Ovary (tissue), 9 donors: Measurements from ENCODE around the gene MAPK8IP2. TPM values are rescaled to one million over a fixed set of nuclear protein-coding genes. Genes with fewer than 3 reads are reported as not detected.

Experiments used
- DNase-seq, 5 donors: peaks; one replicate each; pipeline ENCODE4 v3.0.0-alpha.2; 2019 to 2020
- H3K27ac ChIP-seq, 2 donors: fragments of 200-600 bp; one replicate each; pipeline versions ENCODE4 v1.5.1 to v1.8.0; 2019 to 2022
- H3K27me3 ChIP-seq: fragments of 200-600 bp; one replicate; pipeline ENCODE4 v1.8.0; 2022
- H3K36me3 ChIP-seq: fragments of 200-600 bp; sonication (generic); one replicate; pipeline ENCODE4 v1.5.1; 2019
- H3K4me1 ChIP-seq: one replicate; pipeline ENCODE4 v1.8.1; 2013; ENCODE audit warnings: mild to moderate bottlenecking, moderate library complexity; ENCODE audit not compliant: insufficient read depth
- H3K4me3 ChIP-seq: fragments of 200-600 bp; sonication (generic); one replicate; pipeline ENCODE4 v1.5.1; 2017
- H3K9me3 ChIP-seq, 2 donors: fragments of 200-600 bp in 1 of 2; sonication (generic) in 1 of 2; one replicate each; pipeline versions ENCODE4 v1.5.1 to v1.8.1; 2013 to 2019; ENCODE audit warnings: mild to moderate bottlenecking in 1 of 2, moderate library complexity in 1 of 2
- EP300 ChIP-seq: sonication (generic); formaldehyde crosslinking; IDR thresholded peaks from one replicate; pipeline ENCODE4 v1.6.1; 2017; ENCODE audit warnings: antibody characterized with exemption
- POLR2A ChIP-seq: fragments of 450-650 bp; IDR thresholded peaks from one replicate; pipeline ENCODE4 v1.6.1; 2017; ENCODE audit warnings: antibody characterized with exemption, mild to moderate bottlenecking, moderate library complexity
- WGBS, 3 donors: extraction: QIAGEN DNeasy Blood & Tissue Kit in 1 of 3; methylation state at CpG; one replicate each; pipeline versions ENCODE4 v1.1.5 to v1.1.7; 2013 to 2017; 5-methylcytosine and 5-hydroxymethylcytosine counted together
- intact Hi-C, 4 donors: fragments of 100-400 bp; cut with DNase I; formaldehyde crosslinking; loops; one replicate each; pipeline versions ENCODE4 v1.11.0 to v1.15.1; 2022 to 2023
- polyA plus RNA-seq, 2 donors: library from polyadenylated mRNA; stranded (reverse); fragments of 200-250 nt in 1 of 2; fragments of 350-450 nt in 1 of 2; fragmentation: Illumina TruSeq in 1 of 2; extraction: RNeasy Lipid Tissue Mini Kit (QIAGEN cat#74804) in 1 of 2; gene quantifications; one replicate each; pipeline ENCODE4 v1.2.3, GENCODE V29; 2013 to 2014
- total RNA-seq, 7 donors: library from RNA; depleted of rRNA in 2 of 7; stranded (reverse); fragments of >200 nt in 2 of 7; fragmentation: NEBNext Ultra II Directional in 3 of 7; extraction: Animal tissue kit (Norgen Biotek cat#: 25700) in 3 of 7; gene quantifications; one replicate each; pipeline versions ENCODE4 v1.1.0 to v1.2.4, GENCODE V29; 2016 to 2023
- TF ChIP-seq, protein P1 (sequence below), 3 donors: fragments of 450-650 bp in 2 of 3; fragments of 200-600 bp in 1 of 3; IDR thresholded peaks; one replicate each; pipeline versions ENCODE4 v1.5.1 to v1.8.0; 2016 to 2022; ENCODE audit warnings: antibody characterized with exemption in 3 of 3, mild to moderate bottlenecking in 1 of 3
- donor health status: DM: no; HTN: no; CAD: no; lungs with moderate emphysema.
- donor health status: DM: no; HTN: no; CAD: no.
- donor health status: Bipolar disorder and iron deficiency.
- donor health status: DM: yes; HTN: yes; CAD: no.
- donor health status: DM: no; HTN: no; CAD: no.
- donor health status: DM: yes; HTN: yes; CAD: no.

Gene MAPK8IP2
- total and polyA plus RNA-seq, 9 donors: 1.1 to 28.4 (median 9.4) TPM

DNA sequence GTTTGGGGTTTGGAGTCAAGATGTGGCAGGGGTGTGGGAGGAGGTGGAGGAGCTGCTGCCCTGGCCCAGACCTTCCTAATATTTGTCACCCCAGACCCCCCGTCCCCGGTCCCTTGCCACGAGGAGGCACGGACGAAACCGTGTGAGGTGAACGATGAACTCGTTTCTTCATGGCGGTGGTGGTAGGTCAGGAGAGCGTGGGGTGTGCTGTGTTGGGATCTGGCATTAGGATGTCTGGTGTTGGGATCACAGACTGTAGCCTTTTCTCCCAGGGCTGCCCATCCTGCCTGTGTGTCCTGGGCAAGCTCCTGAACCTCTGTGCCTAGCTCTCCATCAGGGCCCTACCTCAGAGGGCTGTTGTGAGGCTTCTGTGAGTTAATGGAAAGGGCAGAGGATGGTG is 8.4 kb downstream of the MAPK8IP2 start:
- no peak for DNase-seq
- intact Hi-C loops: no loop called here
- Histone ChIP-seq H3K27ac (no peak overlapping the region), H3K4me3 (no peak overlapping the region), H3K9me3 (no peaks in the 10 kb centered on the region), H3K27me3 (no peaks in the 10 kb centered on the region), H3K36me3 (no peaks in the 10 kb centered on the region), H3K4me1 (no peaks in the 10 kb centered on the region)
- TF ChIP-seq POLR2A: no peak
- no peak for TF ChIP-seq EP300
- TF ChIP-seq, protein P1, sequence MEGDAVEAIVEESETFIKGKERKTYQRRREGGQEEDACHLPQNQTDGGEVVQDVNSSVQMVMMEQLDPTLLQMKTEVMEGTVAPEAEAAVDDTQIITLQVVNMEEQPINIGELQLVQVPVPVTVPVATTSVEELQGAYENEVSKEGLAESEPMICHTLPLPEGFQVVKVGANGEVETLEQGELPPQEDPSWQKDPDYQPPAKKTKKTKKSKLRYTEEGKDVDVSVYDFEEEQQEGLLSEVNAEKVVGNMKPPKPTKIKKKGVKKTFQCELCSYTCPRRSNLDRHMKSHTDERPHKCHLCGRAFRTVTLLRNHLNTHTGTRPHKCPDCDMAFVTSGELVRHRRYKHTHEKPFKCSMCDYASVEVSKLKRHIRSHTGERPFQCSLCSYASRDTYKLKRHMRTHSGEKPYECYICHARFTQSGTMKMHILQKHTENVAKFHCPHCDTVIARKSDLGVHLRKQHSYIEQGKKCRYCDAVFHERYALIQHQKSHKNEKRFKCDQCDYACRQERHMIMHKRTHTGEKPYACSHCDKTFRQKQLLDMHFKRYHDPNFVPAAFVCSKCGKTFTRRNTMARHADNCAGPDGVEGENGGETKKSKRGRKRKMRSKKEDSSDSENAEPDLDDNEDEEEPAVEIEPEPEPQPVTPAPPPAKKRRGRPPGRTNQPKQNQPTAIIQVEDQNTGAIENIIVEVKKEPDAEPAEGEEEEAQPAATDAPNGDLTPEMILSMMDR (IDR thresholded peaks at IDR 0.05): no peak
- WGBS, 3 donors: 88 to 90% (median 90%) methylated on average over 10 of the region's 10 CpGs

DNA sequence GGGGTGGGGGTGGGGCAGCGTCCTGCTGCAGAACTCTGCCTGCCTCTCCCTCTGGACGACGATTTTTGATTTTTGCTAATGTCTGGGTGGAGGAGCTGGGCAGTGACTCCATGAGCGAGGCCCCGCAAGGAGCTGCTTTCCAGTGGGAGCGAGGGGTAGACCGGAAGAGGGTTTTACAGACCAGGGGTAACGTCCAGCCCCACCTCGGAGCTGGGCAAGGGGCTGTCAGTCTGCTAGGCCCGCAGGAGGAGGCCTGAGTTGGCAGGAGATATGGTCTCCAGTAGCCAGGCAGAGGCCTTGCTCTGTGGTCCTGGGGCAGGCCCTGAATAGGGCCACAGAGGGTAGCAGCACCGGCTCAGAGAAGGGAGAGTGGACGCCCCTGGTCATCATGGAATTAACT is 9.0 kb downstream of the MAPK8IP2 start:
- H3K27me3 ChIP-seq: no peaks in the 10 kb centered on the region
- WGBS, 3 donors: 81 to 85% (median 82%) methylated on average over 12 of the region's 12 CpGs
- intact Hi-C loops: no loop called here

DNA sequence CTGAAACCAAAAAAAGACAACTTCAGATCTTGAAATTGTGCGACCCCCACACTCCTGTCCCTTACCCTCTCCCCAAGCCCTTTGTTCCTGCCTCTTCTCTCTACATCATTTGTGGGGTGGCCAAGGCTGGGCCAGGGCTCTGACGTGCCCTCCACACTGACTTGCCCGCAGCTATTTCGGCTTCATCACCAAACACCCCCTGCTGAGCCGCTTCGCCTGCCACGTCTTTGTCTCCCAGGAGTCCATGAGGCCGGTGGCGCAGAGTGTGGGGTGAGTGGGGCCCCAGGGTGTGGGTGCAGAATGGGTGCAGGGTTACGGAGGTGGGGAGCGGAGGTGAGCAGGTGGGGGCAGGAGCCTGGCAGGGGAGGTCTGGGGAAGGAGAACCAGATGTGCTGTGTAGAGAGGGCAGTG is 9.5 kb downstream of the MAPK8IP2 start:
- no peaks in the 10 kb centered on the region for H3K36me3 ChIP-seq

More for the DNA sequence above, 9.0 kb downstream of the MAPK8IP2 start:
- Histone ChIP-seq H3K36me3 (no peaks in the 10 kb centered on the region), H3K9me3 (no peaks in the 10 kb centered on the region), H3K4me1 (no peaks in the 10 kb centered on the region), H3K4me3 (no peak overlapping the region), H3K27ac (no peak overlapping the region)
- DNase-seq: no peak
- TF ChIP-seq POLR2A (no peak), EP300 (no peak)
- TF ChIP-seq, protein P1 (IDR thresholded peaks at IDR 0.05): no peak

DNA sequence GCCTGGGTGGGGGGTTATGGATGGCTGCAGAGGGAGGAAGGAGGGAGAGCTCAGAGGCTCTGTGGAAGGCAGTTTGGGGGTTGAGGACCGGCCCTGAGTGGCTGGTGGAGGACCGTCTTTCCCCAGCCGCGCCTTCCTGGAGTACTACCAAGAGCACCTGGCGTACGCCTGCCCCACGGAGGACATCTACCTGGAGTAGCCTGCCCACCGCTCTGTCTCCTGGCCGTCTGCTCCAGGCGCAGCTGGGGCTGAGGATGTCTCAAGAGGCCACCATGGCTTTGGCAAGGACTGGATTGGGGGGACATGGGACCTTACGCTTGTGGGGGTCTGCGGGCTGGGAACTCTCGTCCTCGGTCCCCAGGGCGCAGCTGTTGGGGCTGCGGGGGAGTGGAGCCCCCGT is 10.0 kb downstream of the MAPK8IP2 start:
- Histone ChIP-seq H3K36me3 (no peaks in the 10 kb centered on the region), H3K27ac (no peak overlapping the region), H3K4me1 (no peaks in the 10 kb centered on the region), H3K27me3 (no peaks in the 10 kb centered on the region), H3K4me3 (no peak overlapping the region), H3K9me3 (no peaks in the 10 kb centered on the region)
- DNase-seq: no peak
- 85 to 90% (median 90%) methylated on average over 17 of the region's 17 CpGs for WGBS, 3 donors
- TF ChIP-seq POLR2A (no peak), EP300 (no peak)
- TF ChIP-seq, protein P1 (IDR thresholded peaks at IDR 0.05): no peak
- intact Hi-C loops: no loop called here

More for the DNA sequence above, 9.5 kb downstream of the MAPK8IP2 start:
- Histone ChIP-seq H3K4me3 (no peak overlapping the region), H3K27me3 (no peaks in the 10 kb centered on the region), H3K27ac (no peak overlapping the region), H3K9me3 (no peaks in the 10 kb centered on the region), H3K4me1 (no peaks in the 10 kb centered on the region)
- no peak for DNase-seq
- intact Hi-C loops: no loop called here
- 84 to 92% (median 87%) methylated on average over 11 of the region's 11 CpGs for WGBS, 3 donors
- TF ChIP-seq, protein P1 (IDR thresholded peaks at IDR 0.05): no peak
- TF ChIP-seq POLR2A (no peak), EP300 (no peak)
